ENCODE results near the gene TMEM150A. TPM values are rescaled to one million over a fixed set of nuclear protein-coding genes. Genes with fewer than 3 reads are reported as not detected.
A peak's percentile ranks its signal among the peaks of the same experiment; 100 is the strongest.

The TMEM150A gene
- 8.5 and 14.0 TPM in 2 replicates for polyA plus RNA-seq (2011; rRNA removed)
- polyA plus RNA-seq (2012; cell fraction: cytosol; rRNA removed): 9.4 and 12.9 TPM in 2 replicates
- polyA plus RNA-seq (2012; cell fraction: nucleus; rRNA removed): 34.4 and 36.3 TPM in 2 replicates
- polyA plus RNA-seq (2017; fragmentation: RNase III; extraction: RNeasy Plus Mini Kit Qiagen cat#74134 plus additional on column Dnase treatment): 8.0 to 10.9 TPM (median 10.6 TPM) in 3 replicates
- polyA minus RNA-seq (2011; rRNA and poly(A)+ RNA removed): 7.4 and 11.9 TPM in 2 replicates

- ATAC-seq: peak; percentile 87 to 94
- POLR2A ChIA-PET: interaction anchor here (0.5 to 2.2 kb wide), 6 partner anchors 10 to 275 kb away, joined by 3 to 20 read pairs (median 3); partner anchors contain the start of genes C2orf68, GGCX, MAT2A and SH2D6
- H3K4me3 ChIP-seq: peak within 1 kb of the TSS; percentile 66
- TF ChIP-seq POLR2AphosphoS2 (conservative IDR thresholded peaks at IDR 0.05; ENCODE audit: low read length) (no peak), CHD2 (IDR thresholded peaks at IDR 0.05; ENCODE audit: low read length, partially characterized antibody) (no peak), EHF (CRISPR knock-in tag; IDR thresholded peaks at IDR 0.05) (no peak), HES2 (IDR thresholded peaks at IDR 0.05) (no peak), JUNB (IDR thresholded peaks at IDR 0.05) (no peak), NPAS2 (CRISPR knock-in tag; IDR thresholded peaks at IDR 0.05; ENCODE audit: borderline replicate concordance) (no peak), ZFP36 (IDR thresholded peaks at IDR 0.05; ENCODE audit: borderline replicate concordance, partially characterized antibody) (no peak), HOXA7 (CRISPR knock-in tag; IDR thresholded peaks at IDR 0.05) (no peak), EHMT2 (IDR thresholded peaks at IDR 0.05; ENCODE audit: low read depth) (no peak), HDAC2 (IDR thresholded peaks at IDR 0.05) (no peak), HEYL (CRISPR knock-in tag; IDR thresholded peaks at IDR 0.05) (no peak), ZNF302 (CRISPR knock-in tag; IDR thresholded peaks at IDR 0.05) (no peak), RFX5 (IDR thresholded peaks at IDR 0.05) (0 out of 2 replicates have a peak, but pooled peaks have one; percentile 11), FOXS1 (CRISPR knock-in tag; IDR thresholded peaks at IDR 0.05) (no peak), TFCP2L1 (CRISPR knock-in tag; IDR thresholded peaks at IDR 0.05) (no peak), TP53 (CRISPR knock-in tag; IDR thresholded peaks at IDR 0.05) (peak; percentile 53; the same call in 1 of the 2 replicates), KDM1A (IDR thresholded peaks at IDR 0.05; ENCODE audit: low read depth) (no peak), MYC (IDR thresholded peaks at IDR 0.05; ENCODE audit: borderline replicate concordance, low read length) (0 out of 2 replicates have a peak, but pooled peaks have one; percentile 26), CBX8 (IDR thresholded peaks at IDR 0.05) (no peak), HOXB5 (CRISPR knock-in tag; IDR thresholded peaks at IDR 0.05) (no peak), KDM5A (IDR thresholded peaks at IDR 0.05) (no peak), NR3C1 (IDR thresholded peaks at IDR 0.05) (no peak), PHF8 (IDR thresholded peaks at IDR 0.05; ENCODE audit: borderline replicate concordance, low read depth) (peak; percentile 89), RCOR1 (IDR thresholded peaks at IDR 0.05; ENCODE audit: low read depth, low read length) (0 out of 2 replicates have a peak, but pooled peaks have one; percentile 39), GATA3 (IDR thresholded peaks at IDR 0.05; ENCODE audit: borderline replicate concordance) (no peak; the same call in 1 of the 2 replicates), HOXB13 (CRISPR knock-in tag; IDR thresholded peaks at IDR 0.05; ENCODE audit: low read depth) (no peak), SREBF2 (IDR thresholded peaks at IDR 0.05) (no peak), ZSCAN20 (CRISPR knock-in tag; IDR thresholded peaks at IDR 0.05) (no peak)
- TF ChIP-seq, protein P1, sequence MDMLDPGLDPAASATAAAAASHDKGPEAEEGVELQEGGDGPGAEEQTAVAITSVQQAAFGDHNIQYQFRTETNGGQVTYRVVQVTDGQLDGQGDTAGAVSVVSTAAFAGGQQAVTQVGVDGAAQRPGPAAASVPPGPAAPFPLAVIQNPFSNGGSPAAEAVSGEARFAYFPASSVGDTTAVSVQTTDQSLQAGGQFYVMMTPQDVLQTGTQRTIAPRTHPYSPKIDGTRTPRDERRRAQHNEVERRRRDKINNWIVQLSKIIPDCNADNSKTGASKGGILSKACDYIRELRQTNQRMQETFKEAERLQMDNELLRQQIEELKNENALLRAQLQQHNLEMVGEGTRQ (IDR thresholded peaks at IDR 0.05): no peak
- TF ChIP-seq, protein P2, sequence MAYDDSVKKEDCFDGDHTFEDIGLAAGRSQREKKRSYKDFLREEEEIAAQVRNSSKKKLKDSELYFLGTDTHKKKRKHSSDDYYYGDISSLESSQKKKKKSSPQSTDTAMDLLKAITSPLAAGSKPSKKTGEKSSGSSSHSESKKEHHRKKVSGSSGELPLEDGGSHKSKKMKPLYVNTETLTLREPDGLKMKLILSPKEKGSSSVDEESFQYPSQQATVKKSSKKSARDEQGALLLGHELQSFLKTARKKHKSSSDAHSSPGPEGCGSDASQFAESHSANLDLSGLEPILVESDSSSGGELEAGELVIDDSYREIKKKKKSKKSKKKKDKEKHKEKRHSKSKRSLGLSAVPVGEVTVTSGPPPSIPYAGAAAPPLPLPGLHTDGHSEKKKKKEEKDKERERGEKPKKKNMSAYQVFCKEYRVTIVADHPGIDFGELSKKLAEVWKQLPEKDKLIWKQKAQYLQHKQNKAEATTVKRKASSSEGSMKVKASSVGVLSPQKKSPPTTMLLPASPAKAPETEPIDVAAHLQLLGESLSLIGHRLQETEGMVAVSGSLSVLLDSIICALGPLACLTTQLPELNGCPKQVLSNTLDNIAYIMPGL (CRISPR knock-in tag; IDR thresholded peaks at IDR 0.05; ENCODE audit: borderline replicate concordance): no peak
- TF ChIP-seq, protein P3, sequence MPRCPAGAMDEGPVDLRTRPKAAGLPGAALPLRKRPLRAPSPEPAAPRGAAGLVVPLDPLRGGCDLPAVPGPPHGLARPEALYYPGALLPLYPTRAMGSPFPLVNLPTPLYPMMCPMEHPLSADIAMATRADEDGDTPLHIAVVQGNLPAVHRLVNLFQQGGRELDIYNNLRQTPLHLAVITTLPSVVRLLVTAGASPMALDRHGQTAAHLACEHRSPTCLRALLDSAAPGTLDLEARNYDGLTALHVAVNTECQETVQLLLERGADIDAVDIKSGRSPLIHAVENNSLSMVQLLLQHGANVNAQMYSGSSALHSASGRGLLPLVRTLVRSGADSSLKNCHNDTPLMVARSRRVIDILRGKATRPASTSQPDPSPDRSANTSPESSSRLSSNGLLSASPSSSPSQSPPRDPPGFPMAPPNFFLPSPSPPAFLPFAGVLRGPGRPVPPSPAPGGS (IDR thresholded peaks at IDR 0.05): peak; percentile 91
- TF ChIP-seq, protein P4, sequence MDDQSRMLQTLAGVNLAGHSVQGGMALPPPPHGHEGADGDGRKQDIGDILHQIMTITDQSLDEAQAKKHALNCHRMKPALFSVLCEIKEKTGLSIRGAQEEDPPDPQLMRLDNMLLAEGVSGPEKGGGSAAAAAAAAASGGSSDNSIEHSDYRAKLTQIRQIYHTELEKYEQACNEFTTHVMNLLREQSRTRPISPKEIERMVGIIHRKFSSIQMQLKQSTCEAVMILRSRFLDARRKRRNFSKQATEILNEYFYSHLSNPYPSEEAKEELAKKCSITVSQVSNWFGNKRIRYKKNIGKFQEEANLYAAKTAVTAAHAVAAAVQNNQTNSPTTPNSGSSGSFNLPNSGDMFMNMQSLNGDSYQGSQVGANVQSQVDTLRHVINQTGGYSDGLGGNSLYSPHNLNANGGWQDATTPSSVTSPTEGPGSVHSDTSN (IDR thresholded peaks at IDR 0.05): no peak
- TF ChIP-seq, protein P5, sequence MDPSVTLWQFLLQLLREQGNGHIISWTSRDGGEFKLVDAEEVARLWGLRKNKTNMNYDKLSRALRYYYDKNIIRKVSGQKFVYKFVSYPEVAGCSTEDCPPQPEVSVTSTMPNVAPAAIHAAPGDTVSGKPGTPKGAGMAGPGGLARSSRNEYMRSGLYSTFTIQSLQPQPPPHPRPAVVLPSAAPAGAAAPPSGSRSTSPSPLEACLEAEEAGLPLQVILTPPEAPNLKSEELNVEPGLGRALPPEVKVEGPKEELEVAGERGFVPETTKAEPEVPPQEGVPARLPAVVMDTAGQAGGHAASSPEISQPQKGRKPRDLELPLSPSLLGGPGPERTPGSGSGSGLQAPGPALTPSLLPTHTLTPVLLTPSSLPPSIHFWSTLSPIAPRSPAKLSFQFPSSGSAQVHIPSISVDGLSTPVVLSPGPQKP (IDR thresholded peaks at IDR 0.05; ENCODE audit: low read depth, low read length): no peak
Observed at GRCh38 chr2:85602476-85603234, at the start of gene TMEM150A. TMEM150A (minus strand) TSS chr2:85602698; CDS start chr2:85601948, 750 bp downstream.

More at GRCh38 chr2:85602476-85603234, at the start of gene TMEM150A:
- Histone ChIP-seq H3K9me3 (no peaks in the 10 kb centered on the region), H3K4me1 (peaks cover 20% of the 10 kb centered on the region), H3K27ac (peak within 1 kb of the TSS; percentile 88 to 92), H3K4me2 (peak within 1 kb of the TSS; percentile 81)
- FAIRE-seq: no peak
- CTCF ChIA-PET: interaction anchor here (0.6 to 1.8 kb wide), 11 partner anchors 11 to 246 kb away, joined by 3 to 5 read pairs (median 3); partner anchors contain the start of gene GGCX
- peak; percentile 83 to 88 for DNase-seq (ENCODE audit: low read depth in 1 of 2, low spot score in 1 of 2)
- 5% methylated on average over 22 of the region's 73 CpGs for WGBS (ENCODE audit: missing lambda C conversion rate)
